NK-92 (cell line): Measurements from ENCODE around the gene MYO5B.
"Not testable (repeated sequence)": the region's sequence is repeated elsewhere in the genome, so short reads cannot be mapped to it uniquely, and the experiment has no call there.

Experiments used
- DNase-seq: peaks from one replicate; lab custom pipeline; 2025; ENCODE audit not compliant: unreplicated experiment; lab: John Stamatoyannopoulos, UW

MYO5B gene

DNA sequence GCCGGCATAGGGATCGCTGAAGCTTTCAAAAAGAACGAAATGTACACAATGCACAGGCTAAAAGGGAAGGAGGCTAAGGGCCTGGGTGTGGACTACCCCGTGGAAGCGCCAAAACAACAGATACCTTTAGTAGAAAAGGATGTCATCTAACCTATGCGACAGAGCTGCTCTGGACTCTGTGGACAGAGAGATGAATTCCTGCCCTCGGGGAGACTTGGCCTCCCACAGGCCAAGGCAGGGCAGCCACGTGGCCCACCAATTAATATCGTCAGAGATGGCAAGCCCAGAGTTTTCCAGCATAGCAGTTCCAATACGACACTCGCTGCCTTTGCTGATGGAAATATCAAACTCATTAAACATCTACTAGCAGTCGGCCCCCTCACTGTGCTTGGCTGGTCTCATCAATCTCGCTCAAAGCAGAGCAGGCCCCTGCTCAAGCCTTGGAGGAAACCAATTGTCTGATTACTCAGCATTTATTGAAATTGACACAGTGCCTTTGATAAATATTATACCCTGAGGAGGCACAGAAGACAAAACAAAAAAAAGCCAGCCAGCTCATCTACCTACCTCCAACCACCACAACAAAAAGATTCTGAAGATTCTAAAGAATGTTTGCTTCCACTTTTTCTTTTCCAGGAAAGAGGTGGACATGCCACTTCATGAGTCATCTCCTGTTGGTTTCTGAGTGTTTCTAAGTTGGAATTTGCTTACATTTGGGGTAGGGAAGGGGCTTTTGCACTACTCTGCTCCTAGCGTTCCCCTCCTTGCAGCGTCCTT, 302.6 kb downstream of the MYO5B start:
- DNase-seq = no peak

GRCh38 chr18:49890041-49890440, 304.9 kb downstream of the MYO5B start:
- DNase-seq = no peak

DNA sequence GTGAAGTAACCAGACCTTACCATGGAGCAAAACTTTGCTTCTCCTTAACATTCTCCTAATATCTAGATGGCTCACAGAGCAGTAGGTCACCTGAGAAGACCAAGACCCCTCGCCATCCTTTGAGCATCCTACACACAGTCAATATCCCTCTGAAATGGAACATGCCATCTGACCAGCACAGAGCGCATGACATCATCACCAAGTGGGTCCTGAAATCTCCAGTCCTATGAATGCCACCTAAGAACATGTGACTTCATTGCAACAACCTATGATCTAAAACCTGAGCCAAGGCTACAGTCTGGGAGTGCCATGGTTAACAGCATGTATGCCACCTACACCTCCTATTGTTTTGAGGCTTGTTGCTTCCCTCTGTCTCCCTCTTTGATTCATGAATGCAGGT, 305.4 kb downstream of the MYO5B start:
- DNase-seq = not testable (repeated sequence)

DNA sequence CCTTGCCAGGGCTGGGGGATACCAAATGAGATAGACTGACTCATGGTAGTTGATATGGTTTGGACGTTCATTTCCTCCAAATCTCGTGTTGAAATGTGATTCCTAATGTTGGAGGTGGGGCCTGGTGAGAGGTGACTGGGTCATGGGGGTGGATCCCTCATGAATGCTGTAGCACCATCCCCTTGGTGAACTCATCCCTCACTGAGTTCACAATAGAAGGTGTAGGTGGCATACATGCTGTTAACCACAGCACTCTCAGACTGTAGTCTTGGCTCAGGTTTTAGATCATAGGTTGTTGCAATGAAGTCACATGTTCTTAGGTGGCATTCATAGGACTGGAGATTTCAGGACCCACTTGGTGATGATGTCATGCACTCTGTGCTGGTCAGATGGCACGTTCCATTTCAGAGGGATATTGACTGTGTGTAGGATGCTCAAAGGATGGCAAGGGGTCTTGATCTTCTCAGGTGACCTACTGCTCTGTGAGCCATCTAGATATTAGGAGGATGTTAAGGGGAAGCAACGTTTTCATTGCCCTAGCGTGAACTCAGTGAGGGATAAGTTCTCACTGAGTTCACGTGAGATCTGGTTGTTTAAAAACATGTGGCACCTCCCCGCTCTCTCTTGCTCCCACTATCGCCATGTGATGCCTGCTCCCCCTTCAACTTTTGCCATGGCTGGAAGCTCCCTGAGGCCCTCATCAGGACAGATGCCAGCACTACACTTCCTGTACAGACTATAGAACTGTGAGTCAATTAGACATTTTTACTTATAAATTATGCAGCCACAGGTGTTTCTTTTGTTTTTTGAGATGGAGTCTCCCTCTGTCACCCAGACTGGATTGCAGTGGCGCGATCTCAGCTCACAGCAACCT, 307.8 kb downstream of the MYO5B start:
- no peak for DNase-seq

GRCh38 chr18:49884959-49885358, 310.0 kb downstream of the MYO5B start:
- DNase-seq = no peak

GRCh38 chr18:49884465-49884864, 310.5 kb downstream of the MYO5B start:
- no peak for DNase-seq

DNA sequence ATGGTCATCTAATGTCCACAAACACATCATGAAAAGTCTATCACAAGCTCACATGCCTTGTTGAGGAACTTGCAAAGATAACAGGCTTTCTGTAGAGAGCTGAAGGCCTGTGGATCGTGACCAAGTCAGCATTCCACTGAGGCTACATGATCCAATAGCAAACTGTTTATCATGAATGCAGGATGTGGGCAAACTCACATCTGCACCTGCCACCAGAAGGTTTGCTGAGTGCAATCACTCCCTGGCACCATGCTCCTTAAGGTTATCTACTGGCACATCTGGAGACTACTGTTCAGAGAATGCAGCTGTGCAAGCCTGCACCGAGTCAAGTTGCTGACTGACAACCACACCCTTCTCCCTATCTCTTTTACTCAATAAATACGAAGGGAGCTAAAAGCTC, 314.3 kb downstream of the MYO5B start:
- DNase-seq = no peak

DNA sequence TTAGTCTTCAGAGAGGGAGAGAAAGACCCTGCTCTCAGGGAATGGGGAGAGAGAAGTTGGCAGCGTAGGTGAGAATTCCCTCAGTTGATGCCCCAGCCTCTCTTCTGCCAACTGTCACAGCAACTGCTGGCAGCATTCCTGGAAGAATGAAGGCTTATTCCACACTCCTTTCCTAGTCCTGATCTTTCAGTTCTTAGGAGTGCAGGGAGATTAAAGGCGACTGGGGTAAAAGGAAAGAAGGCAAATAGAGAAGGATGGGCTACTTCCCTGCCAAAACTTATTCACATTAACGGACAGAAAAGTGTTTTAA, 315.7 kb downstream of the MYO5B start:
- no peak for DNase-seq

DNA sequence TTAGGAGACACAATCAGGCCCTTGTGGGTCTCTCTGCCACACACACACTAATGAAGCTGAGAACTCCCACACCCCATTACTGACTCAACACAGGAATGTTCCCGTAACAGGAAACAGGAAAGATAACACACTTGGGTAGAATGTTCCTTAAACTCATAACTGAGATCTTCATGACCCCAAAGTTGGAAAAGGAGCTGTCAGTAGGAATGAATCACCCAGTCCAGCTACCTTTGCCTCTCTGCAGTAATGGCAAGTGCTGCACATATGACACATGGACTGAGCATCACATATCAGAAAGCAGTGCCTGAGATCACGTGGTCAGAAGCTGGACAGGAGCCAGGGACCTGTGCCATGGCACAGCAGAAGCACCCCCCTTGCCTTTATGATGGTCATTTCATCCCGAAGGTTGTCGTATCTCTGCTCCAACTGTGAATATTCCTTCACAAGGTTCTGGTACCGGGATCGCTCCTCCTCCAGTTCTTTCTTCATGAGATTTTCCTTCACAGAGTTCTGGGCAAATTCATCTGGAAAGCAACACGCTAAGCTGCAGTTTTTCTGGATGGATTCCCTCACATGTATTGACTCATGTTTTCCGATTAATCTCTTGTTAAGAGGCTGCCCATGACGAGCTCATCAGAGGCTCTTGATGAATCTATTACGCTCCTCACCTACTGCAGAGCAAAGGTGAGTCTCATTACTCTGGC, 316.2 kb downstream of the MYO5B start:
- DNase-seq = no peak

- no peak for DNase-seq
Measured at GRCh38 chr18:49878015-49878414, 316.9 kb downstream of the MYO5B start.

DNA sequence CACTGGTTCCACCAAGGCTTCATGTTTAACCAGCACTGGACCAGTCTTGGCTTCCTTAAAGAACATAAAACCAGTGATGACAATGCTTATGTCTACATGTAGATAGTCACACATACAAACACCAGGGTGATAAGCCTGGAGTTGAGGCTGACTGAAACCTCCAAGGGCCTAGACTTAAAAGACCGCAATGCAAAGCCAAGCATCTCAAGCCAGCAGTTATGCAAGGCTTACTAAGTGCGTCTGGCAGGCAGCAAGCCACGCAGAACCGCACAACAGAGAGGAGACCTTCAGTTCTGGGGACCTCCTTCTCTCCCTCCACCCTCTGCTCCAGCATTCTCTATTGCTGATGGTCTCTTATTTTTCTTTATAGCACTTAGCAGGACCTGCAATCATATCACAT, 318.4 kb downstream of the MYO5B start:
- no peak for DNase-seq

DNA sequence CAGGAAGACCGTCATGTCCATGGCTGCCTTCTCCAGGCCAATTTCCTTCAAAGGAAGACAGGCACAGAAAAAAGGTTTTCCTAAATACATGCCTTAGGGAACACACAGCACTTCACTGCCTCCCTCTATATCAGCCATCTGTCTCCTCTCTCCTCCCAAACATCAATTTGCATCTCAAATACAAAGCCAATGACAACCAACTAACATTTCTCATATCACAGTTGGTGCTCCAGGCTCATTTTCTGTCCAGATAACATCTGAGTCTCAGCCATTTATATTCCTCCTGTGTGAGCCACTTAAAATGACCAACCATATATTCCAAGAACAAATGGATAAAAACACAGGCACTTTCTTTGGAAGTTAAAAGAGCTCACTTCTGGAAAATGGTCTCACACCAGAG, 319.2 kb downstream of the MYO5B start:
- no peak for DNase-seq

DNA sequence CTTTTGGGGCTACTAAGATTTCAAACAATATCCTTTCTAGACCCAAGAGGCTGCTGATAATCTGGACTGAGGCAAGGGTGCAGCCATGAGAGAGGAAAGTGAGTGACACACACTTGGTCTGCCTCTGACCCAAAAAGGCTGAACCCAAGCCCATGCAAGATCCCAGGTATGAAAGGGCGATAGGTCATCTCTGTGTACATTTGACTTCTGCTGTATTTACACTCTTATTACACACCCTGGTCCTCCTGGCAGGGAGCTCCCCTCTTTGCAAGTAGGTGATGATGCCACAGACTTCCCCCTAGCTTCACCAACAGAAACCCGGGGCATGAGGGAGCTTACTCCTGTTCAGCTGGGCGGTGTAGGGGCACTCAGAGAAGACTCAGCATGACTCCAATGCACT, 319.8 kb downstream of the MYO5B start:
- no peak for DNase-seq

DNA sequence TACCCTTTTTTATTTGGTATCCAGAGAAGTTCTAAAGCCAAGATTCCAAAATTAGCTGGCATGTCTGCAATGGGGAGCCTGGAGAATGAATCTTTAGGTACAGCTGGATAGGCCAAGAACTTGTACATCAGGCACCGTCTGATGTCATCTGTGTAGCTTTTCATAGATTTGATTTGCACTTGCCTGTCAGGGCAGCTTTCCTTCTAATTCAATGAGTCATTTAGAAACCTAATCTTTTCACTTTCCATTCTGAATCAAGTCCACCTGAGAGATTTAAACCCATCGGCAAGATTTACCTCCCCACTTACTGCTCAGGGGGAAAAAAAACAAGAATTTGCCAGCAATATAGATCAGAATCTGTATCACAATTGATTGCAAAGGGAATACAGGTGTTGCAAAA, 320.7 kb downstream of the MYO5B start:
- no peak for DNase-seq

GRCh38 chr18:49869354-49869753, 325.6 kb downstream of the MYO5B start:
- DNase-seq = no peak

DNA sequence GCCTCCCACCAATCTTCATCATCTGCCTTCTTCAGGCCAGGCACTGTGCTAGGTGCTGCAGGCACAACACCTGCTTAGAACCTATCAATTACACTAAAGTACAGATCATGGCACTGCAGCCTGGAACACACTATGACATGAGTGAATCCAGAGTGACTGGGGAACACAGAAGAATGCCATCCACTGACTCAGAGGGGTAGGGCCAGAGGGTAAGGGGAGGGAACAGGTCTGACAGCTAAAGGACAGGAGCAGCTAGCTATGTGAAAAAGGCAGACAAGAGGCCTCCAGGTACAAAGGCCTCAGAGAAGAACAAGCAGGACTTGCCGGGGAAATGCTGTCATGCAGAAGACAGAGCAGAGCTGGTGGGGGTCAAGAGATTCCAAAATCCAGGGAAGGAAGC, 328.3 kb downstream of the MYO5B start:
- no peak for DNase-seq

DNA sequence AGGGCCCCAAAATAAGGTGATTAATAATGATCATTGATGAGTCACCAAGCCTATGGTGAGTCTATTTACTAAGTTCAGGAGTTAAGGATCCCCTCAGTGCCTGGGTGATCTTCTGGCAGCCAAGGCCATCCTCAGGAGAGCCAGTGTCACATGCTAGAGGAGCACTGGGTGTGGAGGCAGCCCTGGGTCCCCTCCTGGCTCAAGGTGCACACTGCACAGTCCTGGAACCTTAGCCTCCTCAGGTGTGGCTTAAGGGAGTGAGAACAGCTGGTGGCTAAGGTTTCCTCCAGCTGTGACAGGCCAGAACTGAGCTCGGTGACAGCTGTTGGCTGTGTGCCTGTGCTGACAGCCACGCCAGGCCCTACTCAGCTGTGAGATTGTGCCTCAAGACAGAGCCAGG, 329.5 kb downstream of the MYO5B start:
- no peak for DNase-seq

- DNase-seq = no peak
Measured at GRCh38 chr18:49863769-49864621, 331.0 kb downstream of the MYO5B start.

- no peak for DNase-seq
Measured at GRCh38 chr18:49862656-49863385, 332.1 kb downstream of the MYO5B start.

DNA sequence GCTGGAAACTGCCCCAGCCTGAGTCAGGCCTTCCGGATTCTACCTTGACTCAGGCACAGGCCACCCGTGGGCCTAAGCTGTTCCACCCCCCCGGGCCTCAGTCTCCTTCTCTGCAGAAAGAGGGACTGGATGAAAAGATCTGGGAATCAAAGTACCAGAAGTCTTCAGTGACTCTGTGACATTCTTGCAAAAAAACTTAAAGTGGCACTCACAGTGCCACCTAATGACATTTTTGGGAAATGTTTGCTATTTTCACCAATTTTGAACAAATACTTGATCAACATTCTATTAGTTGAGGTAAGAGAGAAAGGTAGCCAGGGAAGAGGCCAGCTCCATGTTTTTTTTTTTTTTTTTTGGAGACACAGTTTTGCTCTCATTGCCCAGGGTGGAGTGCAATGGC, 333.3 kb downstream of the MYO5B start:
- no peak for DNase-seq
